K562 (cell line): Measurements from ENCODE around the gene NLGN4Y. TPM values are rescaled to one million over a fixed set of nuclear protein-coding genes. Genes with fewer than 3 reads are reported as not detected.
"Not testable (repeated sequence)": the region's sequence is repeated elsewhere in the genome, so short reads cannot be mapped to it uniquely, and the experiment has no call there.

Experiments used
- ATAC-seq: fragments of 200-7000 bp; cut with Tn5 transposase; 3 replicates; pipeline ENCODE4 v1.9.1; 2020; ENCODE audit warnings: moderate library complexity
- BruUV-seq: library from RNA; stranded (reverse); fragments of 400-500 nt; replicated peaks from 2 replicates; lab custom pipeline; 2021; lab: Mats Ljungman, UMichigan
- CTCF ChIA-PET: fragments of 300-600 bp; formaldehyde crosslinking; extraction: SDS; loops from one replicate; lab custom pipeline; 2021; ENCODE audit warnings: low intra/inter-chr PET ratio; lab: Yijun Ruan, JAX
- POLR2A ChIA-PET: fragments of 300-600, 350-650 bp; sonication (Branson Sonifier 250); formaldehyde crosslinking; extraction: SDS; loops from one replicate; lab custom pipeline; 2021; ENCODE audit warnings: antibody characterized with exemption, inconsistent platforms; lab: Yijun Ruan, JAX
- DNase-seq, 4 experiments: peaks; one replicate each; pipeline versions ENCODE4 v3.0.0 to v3.0.0-alpha.2; 2011 to 2018; ENCODE audit warnings: low spot score in 3 of 4, mixed read lengths in 3 of 4; ENCODE audit errors: extremely low read depth in 1 of 4
- FAIRE-seq: peaks from 2 replicates; lab custom pipeline; 2011; peaks lifted over from hg19 to GRCh38; lab: Jason Lieb, UNC
- H2AFZ ChIP-seq: 2 replicates; pipeline ENCODE4 v1.6.0; 2011; ENCODE audit warnings: low read depth, low read length, control low read depth, inconsistent platforms
- H3K27ac ChIP-seq: fragments of 200-600 bp; 3 replicates; pipeline ENCODE4 v1.8.0; 2011; ENCODE audit warnings: low read depth, mild to moderate bottlenecking, control low read depth, inconsistent platforms, low read length, moderate library complexity, mixed read lengths; ENCODE audit errors: extremely low read depth
- H3K27me3 ChIP-seq, 2 experiments: fragments of 300-600 bp in 1 of 2; 2 replicates in 1 of 2; 3 replicates in 1 of 2; pipeline versions ENCODE4 v1.6.0 to v1.8.0; 2011; ENCODE audit warnings: inconsistent platforms in 2 of 2, low read length in 2 of 2, mild to moderate bottlenecking in 1 of 2, mixed read lengths in 1 of 2, moderate library complexity in 1 of 2; ENCODE audit not compliant: control insufficient read depth in 2 of 2, insufficient read depth in 2 of 2
- H3K36me3 ChIP-seq: fragments of 300-600 bp; 3 replicates; pipeline ENCODE4 v1.8.0; 2011; ENCODE audit warnings: mild to moderate bottlenecking, low read length, inconsistent platforms; ENCODE audit not compliant: control insufficient read depth, insufficient read depth
- H3K4me1 ChIP-seq, 2 experiments: fragments of 200-600 bp in 1 of 2; replicated peaks in 1 of 2; 2 replicates in 1 of 2; 3 replicates in 1 of 2; pipeline versions ENCODE4 v1.5.1 to v1.8.0; 2011; ENCODE audit warnings: inconsistent platforms in 2 of 2, low read length in 2 of 2, mild to moderate bottlenecking in 1 of 2, mixed read lengths in 1 of 2, moderate library complexity in 1 of 2; ENCODE audit not compliant: control insufficient read depth in 2 of 2, insufficient read depth in 2 of 2
- H3K4me2 ChIP-seq: 2 replicates; pipeline ENCODE4 v1.6.1; 2011; ENCODE audit warnings: low read length, control low read depth, inconsistent platforms, mixed read lengths; ENCODE audit not compliant: insufficient read depth
- H3K4me3 ChIP-seq: fragments of 200-600 bp; sonication (generic), shearing (Covaris generic); 2 replicates; pipeline ENCODE4 v1.5.1; 2016; ENCODE audit warnings: control low read depth, inconsistent platforms
- H3K79me2 ChIP-seq: fragments of 200-600 bp; 3 replicates; pipeline ENCODE4 v1.8.0; 2011; ENCODE audit warnings: low read length, inconsistent platforms; ENCODE audit not compliant: control insufficient read depth, insufficient read depth
- H3K9ac ChIP-seq, 2 experiments: 2 replicates each; pipeline versions ENCODE4 v1.6.0 to v1.6.1; 2011; ENCODE audit warnings: low read depth in 2 of 2, low read length in 2 of 2, control low read depth in 1 of 2, inconsistent platforms in 1 of 2, mild to moderate bottlenecking in 1 of 2, mixed read lengths in 1 of 2; ENCODE audit not compliant: insufficient read depth in 1 of 2
- H3K9me1 ChIP-seq: one replicate; pipeline ENCODE4 v1.6.0; 2011; ENCODE audit warnings: inconsistent platforms, mild to moderate bottlenecking, low read length, moderate library complexity; ENCODE audit not compliant: control insufficient read depth, insufficient read depth
- H3K9me3 ChIP-seq: replicated peaks from 2 replicates; pipeline ENCODE4 v1.5.1; 2011; ENCODE audit warnings: low read depth, low read length, inconsistent platforms; ENCODE audit not compliant: control insufficient read depth, insufficient read depth
- H4K20me1 ChIP-seq: replicated peaks from 2 replicates; pipeline ENCODE4 v1.6.1; 2011; ENCODE audit warnings: low read length, inconsistent platforms, mixed read lengths; ENCODE audit not compliant: control insufficient read depth, insufficient read depth
- ELF2 ChIP-seq: fragments of 250-450 bp; sonication (Bioruptor Pico); IDR thresholded peaks from 2 replicates; pipeline ENCODE4 v1.5.0; 2021; ENCODE audit warnings: mild to moderate bottlenecking
- MECOM ChIP-seq: fragments of 250-450 bp; sonication (Bioruptor Pico); IDR thresholded peaks from 2 replicates; pipeline ENCODE4 v1.8.0; 2022; ENCODE audit warnings: inconsistent platforms
- SIN3A ChIP-seq, 2 experiments: fragments of 150-350 bp in 1 of 2; IDR thresholded peaks; 2 replicates each; pipeline ENCODE4 v1.6.1; 2011 to 2016; ENCODE audit warnings: borderline replicate concordance in 2 of 2, low read depth in 2 of 2, low read length in 2 of 2, mild to moderate bottlenecking in 2 of 2, moderate library complexity in 2 of 2; ENCODE audit not compliant: control insufficient read depth in 1 of 2
- ZKSCAN1 ChIP-seq: fragments of 150-350 bp; IDR thresholded peaks from 2 replicates; pipeline ENCODE4 v1.6.1; 2016; ENCODE audit warnings: low read depth, low read length
- ZNF311 ChIP-seq: fragments of 250-450 bp; sonication (Bioruptor Pico); IDR thresholded peaks from 2 replicates; pipeline ENCODE4 v1.4.0; 2020; ENCODE audit warnings: mild to moderate bottlenecking, moderate library complexity
- ZNF583 ChIP-seq: fragments of 250-450 bp; sonication (Bioruptor Pico); IDR thresholded peaks from 2 replicates; pipeline ENCODE4 v1.4.0; 2020
- ZNF586 ChIP-seq: fragments of 450-650 bp; formaldehyde crosslinking; conservative IDR thresholded peaks from 2 replicates; pipeline ENCODE4 v1.4.0; 2020; ENCODE audit warnings: mild to moderate bottlenecking, moderate library complexity
- WGBS: fragments of 100-300 bp; shearing (Covaris generic); methylation state at CpG from one replicate; pipeline ENCODE4 v1.1.6; 2016; ENCODE audit warnings: low coverage, mixed read lengths; ENCODE audit not compliant: insufficient coverage; ENCODE audit errors: missing lambda C conversion rate; 5-methylcytosine and 5-hydroxymethylcytosine counted together
- in situ Hi-C: fragments of 300-500 bp; cut with MboI; formaldehyde crosslinking; loops from 4 replicates; pipeline ENCODE4 v1.15.0; 2018; ENCODE audit warnings: inconsistent platforms, mixed read lengths
- intact Hi-C: fragments of 100-400 bp; cut with micrococcal nuclease; formaldehyde crosslinking; loops from 2 replicates; pipeline ENCODE4 v1.14.2; 2022
- polyA plus RNA-seq, 8 experiments: library from polyadenylated mRNA; depleted of rRNA in 4 of 8; stranded (reverse) in 5 of 8; unstranded in 3 of 8; fragments of >200 nt; fragmentation: Nextera tagmentation in 2 of 8; fragmentation: Illumina TruSeq in 1 of 8; extraction: Ambion mirVana in 2 of 8; extraction: Trizol in 1 of 8; gene quantifications; 2 replicates each; pipeline versions ENCODE4 v1.2.1 to v1.2.3, GENCODE V29; 2011 to 2014; ENCODE audit warnings: inconsistent platforms in 1 of 8, missing spikeins in 1 of 8
- total RNA-seq, 7 experiments: library from RNA; depleted of rRNA in 6 of 7; stranded (reverse); fragments of >200 nt in 6 of 7; fragmentation: Illumina TruSeq in 2 of 7; extraction: Trizol in 2 of 7; gene quantifications; 2 replicates each; pipeline versions ENCODE4 v1.2.1 to v1.2.3, GENCODE V29; 2011 to 2021; ENCODE audit warnings: low replicate concordance in 1 of 7
- TF ChIP-seq, protein P1 (sequence below): fragments of 450-650 bp; conservative IDR thresholded peaks from 2 replicates; pipeline ENCODE4 v1.6.1; 2016; ENCODE audit warnings: missing genetic modification characterization, low read depth, mild to moderate bottlenecking, control low read depth, missing compliant biosample characterization
- TF ChIP-seq, protein P2 (sequence below): sonication (generic); formaldehyde crosslinking; IDR thresholded peaks from 2 replicates; pipeline ENCODE4 v1.8.1; 2022; ENCODE audit warnings: missing genetic modification reagents
- TF ChIP-seq, protein P3 (sequence below): fragments of 450-650 bp; IDR thresholded peaks from 2 replicates; pipeline ENCODE4 v1.6.1; 2016; ENCODE audit warnings: borderline replicate concordance

The NLGN4Y gene
- total and polyA plus RNA-seq, 9 of the 15 experiments (the other 6 are each of a cell fraction or from before 2014, with no cell fraction given): not detected

DNA sequence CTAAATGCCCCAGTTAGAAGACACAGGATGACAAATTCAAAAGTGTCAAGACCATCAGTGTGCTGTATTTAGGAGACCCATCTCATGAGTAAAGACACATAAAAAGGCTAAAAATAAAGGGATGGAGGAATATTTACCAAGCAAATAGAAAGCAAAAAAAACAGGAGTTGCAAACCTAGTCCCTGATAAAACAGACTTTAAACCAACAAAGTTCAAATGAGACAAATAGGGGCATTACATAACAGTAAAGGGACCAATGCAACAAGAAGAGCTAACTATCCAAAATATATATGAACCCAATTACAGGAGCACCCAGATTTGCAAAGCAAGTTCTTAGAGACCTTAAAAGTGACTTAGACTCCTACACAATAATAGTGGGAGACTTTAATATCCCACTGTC lies 336.1 kb downstream of the NLGN4Y start (continued):
- no peak for TF ChIP-seq ZNF586 (CRISPR knock-in tag)
- TF ChIP-seq, protein P1, sequence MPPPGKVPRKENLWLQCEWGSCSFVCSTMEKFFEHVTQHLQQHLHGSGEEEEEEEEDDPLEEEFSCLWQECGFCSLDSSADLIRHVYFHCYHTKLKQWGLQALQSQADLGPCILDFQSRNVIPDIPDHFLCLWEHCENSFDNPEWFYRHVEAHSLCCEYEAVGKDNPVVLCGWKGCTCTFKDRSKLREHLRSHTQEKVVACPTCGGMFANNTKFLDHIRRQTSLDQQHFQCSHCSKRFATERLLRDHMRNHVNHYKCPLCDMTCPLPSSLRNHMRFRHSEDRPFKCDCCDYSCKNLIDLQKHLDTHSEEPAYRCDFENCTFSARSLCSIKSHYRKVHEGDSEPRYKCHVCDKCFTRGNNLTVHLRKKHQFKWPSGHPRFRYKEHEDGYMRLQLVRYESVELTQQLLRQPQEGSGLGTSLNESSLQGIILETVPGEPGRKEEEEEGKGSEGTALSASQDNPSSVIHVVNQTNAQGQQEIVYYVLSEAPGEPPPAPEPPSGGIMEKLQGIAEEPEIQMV (tag): no peak
- TF ChIP-seq, all 486 proteins: peak for 0

- CTCF ChIA-PET, DNase-seq, intact Hi-C loops, BruUV-seq, H4K20me1 ChIP-seq, H3K4me3 ChIP-seq, H3K9me3 ChIP-seq, H3K4me2 ChIP-seq, H3K36me3 ChIP-seq, in situ Hi-C loops, H3K27me3 ChIP-seq, H3K9me1 ChIP-seq, H3K4me1 ChIP-seq, FAIRE-seq, H3K79me2 ChIP-seq, H3K9ac ChIP-seq, ATAC-seq, POLR2A ChIA-PET, H2AFZ ChIP-seq, H3K27ac ChIP-seq: not testable (repeated sequence)
- WGBS: no CpG with 5 or more reads among the region's 8 CpGs
These were observed 336.7 kb downstream of the NLGN4Y start for GRCh38 chrY:14861033-14861432.

DNA sequence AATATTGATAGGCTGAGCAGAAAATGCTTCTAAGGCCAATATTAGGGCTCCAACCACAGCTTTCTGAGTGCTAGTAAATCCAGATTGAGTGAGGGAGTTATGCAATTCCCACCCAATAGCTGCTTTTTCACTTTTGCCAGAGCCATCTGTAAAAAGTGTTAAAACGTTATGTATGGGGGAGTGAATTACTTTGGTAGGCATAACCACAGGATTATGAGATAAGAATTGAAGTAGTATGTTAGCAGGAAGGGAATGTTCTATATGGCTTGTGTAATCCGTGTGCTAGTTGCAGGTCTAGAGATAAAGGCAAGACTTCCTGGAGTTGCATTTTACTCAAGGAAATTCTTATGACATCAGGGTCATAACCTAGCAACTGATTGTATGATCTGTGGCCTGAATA lies 347.6 kb downstream of the NLGN4Y start:
- no peaks in the 10 kb centered on the region for H3K79me2 ChIP-seq
- ChIA-PET POLR2A (no interaction called here), CTCF (no interaction called here)
- intact Hi-C loops: no loop called here
- FAIRE-seq (no peak), ATAC-seq (no peak), DNase-seq (no peak)
- in situ Hi-C loops: no loop called here
- BruUV-seq: no TSS peak
- no peaks in the 10 kb centered on the region for H3K9me3 ChIP-seq
- H3K27me3 ChIP-seq: no peaks in the 10 kb centered on the region
- no peaks in the 10 kb centered on the region for H3K4me1 ChIP-seq
- no CpG with 5 or more reads among the region's 2 CpGs for WGBS
- no peaks in the 10 kb centered on the region for H3K36me3 ChIP-seq
- H3K4me3 ChIP-seq: no peak overlapping the region
- H3K9me1 ChIP-seq: no peaks in the 10 kb centered on the region
- H4K20me1 ChIP-seq: no peaks in the 10 kb centered on the region
- H2AFZ ChIP-seq: no peak overlapping the region
- H3K9ac ChIP-seq: no peak overlapping the region
- H3K27ac ChIP-seq: no peak overlapping the region
- no peak overlapping the region for H3K4me2 ChIP-seq
- TF ChIP-seq, protein P2, sequence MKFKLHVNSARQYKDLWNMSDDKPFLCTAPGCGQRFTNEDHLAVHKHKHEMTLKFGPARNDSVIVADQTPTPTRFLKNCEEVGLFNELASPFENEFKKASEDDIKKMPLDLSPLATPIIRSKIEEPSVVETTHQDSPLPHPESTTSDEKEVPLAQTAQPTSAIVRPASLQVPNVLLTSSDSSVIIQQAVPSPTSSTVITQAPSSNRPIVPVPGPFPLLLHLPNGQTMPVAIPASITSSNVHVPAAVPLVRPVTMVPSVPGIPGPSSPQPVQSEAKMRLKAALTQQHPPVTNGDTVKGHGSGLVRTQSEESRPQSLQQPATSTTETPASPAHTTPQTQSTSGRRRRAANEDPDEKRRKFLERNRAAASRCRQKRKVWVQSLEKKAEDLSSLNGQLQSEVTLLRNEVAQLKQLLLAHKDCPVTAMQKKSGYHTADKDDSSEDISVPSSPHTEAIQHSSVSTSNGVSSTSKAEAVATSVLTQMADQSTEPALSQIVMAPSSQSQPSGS (CRISPR knock-in tag): no peak
- TF ChIP-seq, protein P3, sequence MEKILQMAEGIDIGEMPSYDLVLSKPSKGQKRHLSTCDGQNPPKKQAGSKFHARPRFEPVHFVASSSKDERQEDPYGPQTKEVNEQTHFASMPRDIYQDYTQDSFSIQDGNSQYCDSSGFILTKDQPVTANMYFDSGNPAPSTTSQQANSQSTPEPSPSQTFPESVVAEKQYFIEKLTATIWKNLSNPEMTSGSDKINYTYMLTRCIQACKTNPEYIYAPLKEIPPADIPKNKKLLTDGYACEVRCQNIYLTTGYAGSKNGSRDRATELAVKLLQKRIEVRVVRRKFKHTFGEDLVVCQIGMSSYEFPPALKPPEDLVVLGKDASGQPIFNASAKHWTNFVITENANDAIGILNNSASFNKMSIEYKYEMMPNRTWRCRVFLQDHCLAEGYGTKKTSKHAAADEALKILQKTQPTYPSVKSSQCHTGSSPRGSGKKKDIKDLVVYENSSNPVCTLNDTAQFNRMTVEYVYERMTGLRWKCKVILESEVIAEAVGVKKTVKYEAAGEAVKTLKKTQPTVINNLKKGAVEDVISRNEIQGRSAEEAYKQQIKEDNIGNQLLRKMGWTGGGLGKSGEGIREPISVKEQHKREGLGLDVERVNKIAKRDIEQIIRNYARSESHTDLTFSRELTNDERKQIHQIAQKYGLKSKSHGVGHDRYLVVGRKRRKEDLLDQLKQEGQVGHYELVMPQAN: no peak
- TF ChIP-seq MECOM (CRISPR knock-in tag): no peak
- TF ChIP-seq ZKSCAN1: no peak
- no peak for TF ChIP-seq ELF2
- TF ChIP-seq SIN3A (IDR thresholded peaks at IDR 0.05; ENCODE audit: borderline replicate concordance in 2 of 2, control insufficient read depth in 1 of 2, low read depth in 2 of 2, low read length in 2 of 2): no peak
- no peak for TF ChIP-seq ZNF311 (CRISPR knock-in tag)
- TF ChIP-seq ZNF583 (CRISPR knock-in tag): no peak
